ENCODE data around the gene RNU2-1. TPM values are rescaled to one million over a fixed set of nuclear protein-coding genes. Genes with fewer than 3 reads are reported as not detected.

RNU2-1 gene
- total and polyA plus RNA-seq, 2 experiments from 2014 or later = not detected

GRCh38 chr17:43216369-43216761 is 17.4 kb downstream of the RNU2-1 start:
- Histone ChIP-seq H4K20me1 (ENCODE audit: insufficient read depth, poor library complexity, severe bottlenecking) (no peaks in the 10 kb centered on the region), H3K79me2 (peaks cover 4% of the 10 kb centered on the region), H3K9me2 (replicated peaks; ENCODE audit: insufficient read depth) (no peaks in the 10 kb centered on the region), H2AFZ (no peak overlapping the region), H3K9me3 (ENCODE audit: low read depth) (no peaks in the 10 kb centered on the region), H3K4me3 (no peak overlapping the region), H3K4me2 (no peak overlapping the region), H3K4me1 (ENCODE audit: insufficient read depth) (peaks cover 22% of the 10 kb centered on the region), H3K27ac (peak overlapping the region; percentile 64), H3K27me3 (no peaks in the 10 kb centered on the region), H3K36me3 (replicated peaks; ENCODE audit: insufficient read depth, low read depth) (no peaks in the 10 kb centered on the region)
- TF ChIP-seq EZH2 (IDR thresholded peaks at IDR 0.05; ENCODE audit: borderline replicate concordance) = no peak
- TF ChIP-seq, protein P1, sequence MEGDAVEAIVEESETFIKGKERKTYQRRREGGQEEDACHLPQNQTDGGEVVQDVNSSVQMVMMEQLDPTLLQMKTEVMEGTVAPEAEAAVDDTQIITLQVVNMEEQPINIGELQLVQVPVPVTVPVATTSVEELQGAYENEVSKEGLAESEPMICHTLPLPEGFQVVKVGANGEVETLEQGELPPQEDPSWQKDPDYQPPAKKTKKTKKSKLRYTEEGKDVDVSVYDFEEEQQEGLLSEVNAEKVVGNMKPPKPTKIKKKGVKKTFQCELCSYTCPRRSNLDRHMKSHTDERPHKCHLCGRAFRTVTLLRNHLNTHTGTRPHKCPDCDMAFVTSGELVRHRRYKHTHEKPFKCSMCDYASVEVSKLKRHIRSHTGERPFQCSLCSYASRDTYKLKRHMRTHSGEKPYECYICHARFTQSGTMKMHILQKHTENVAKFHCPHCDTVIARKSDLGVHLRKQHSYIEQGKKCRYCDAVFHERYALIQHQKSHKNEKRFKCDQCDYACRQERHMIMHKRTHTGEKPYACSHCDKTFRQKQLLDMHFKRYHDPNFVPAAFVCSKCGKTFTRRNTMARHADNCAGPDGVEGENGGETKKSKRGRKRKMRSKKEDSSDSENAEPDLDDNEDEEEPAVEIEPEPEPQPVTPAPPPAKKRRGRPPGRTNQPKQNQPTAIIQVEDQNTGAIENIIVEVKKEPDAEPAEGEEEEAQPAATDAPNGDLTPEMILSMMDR (IDR thresholded peaks at IDR 0.05; ENCODE audit: poor library complexity) = no peak
- no peak for TF ChIP-seq EZH2phosphoT487 (IDR thresholded peaks at IDR 0.05; ENCODE audit: low read depth, severe bottlenecking, unreplicated experiment)
- 93% methylated on average over 4 of the region's 4 CpGs for WGBS (ENCODE audit: low lambda C conversion rate, missing lambda C conversion rate)
- no peak for DNase-seq (ENCODE audit: low spot score)

DNA sequence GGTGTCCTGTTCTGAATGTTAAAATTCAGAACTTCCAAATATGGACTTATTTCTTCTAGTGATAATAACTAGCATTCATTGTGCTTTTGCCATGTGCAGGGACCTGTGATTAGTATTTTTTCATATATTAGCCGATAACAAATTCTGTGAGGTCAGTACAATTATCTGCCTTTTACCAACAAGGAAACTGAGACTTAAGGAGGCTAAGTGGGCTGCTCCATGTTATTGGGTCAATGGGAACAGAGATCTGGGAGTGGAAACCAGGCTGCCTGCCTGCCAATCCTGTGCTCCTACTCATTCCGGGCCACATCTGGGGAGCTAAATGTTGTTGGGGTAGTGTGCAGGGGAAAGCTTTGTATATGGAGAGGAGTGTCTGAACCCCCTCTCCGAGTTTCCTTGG is 18.4 kb downstream of the RNU2-1 start:
- no peak for TF ChIP-seq EZH2 (IDR thresholded peaks at IDR 0.05; ENCODE audit: borderline replicate concordance)
- TF ChIP-seq EZH2phosphoT487 (IDR thresholded peaks at IDR 0.05; ENCODE audit: low read depth, severe bottlenecking, unreplicated experiment) = no peak
- TF ChIP-seq, protein P1 (IDR thresholded peaks at IDR 0.05; ENCODE audit: poor library complexity) = no peak
- DNase-seq (ENCODE audit: low spot score) = no peak
- 94% methylated on average over 3 of the region's 3 CpGs for WGBS (ENCODE audit: low lambda C conversion rate, missing lambda C conversion rate)
- H3K36me3 ChIP-seq (replicated peaks; ENCODE audit: insufficient read depth, low read depth) = no peaks in the 10 kb centered on the region
- H3K79me2 ChIP-seq = peaks cover 4% of the 10 kb centered on the region
- H3K9me2 ChIP-seq (replicated peaks; ENCODE audit: insufficient read depth) = no peaks in the 10 kb centered on the region
- H3K4me1 ChIP-seq (ENCODE audit: insufficient read depth) = peaks cover 32% of the 10 kb centered on the region
- no peak overlapping the region for H3K4me2 ChIP-seq
- peak overlapping the region; percentile 64 for H3K27ac ChIP-seq
- no peaks in the 10 kb centered on the region for H4K20me1 ChIP-seq (ENCODE audit: insufficient read depth, poor library complexity, severe bottlenecking)
- H3K9me3 ChIP-seq (ENCODE audit: low read depth) = no peaks in the 10 kb centered on the region
- H3K27me3 ChIP-seq = no peaks in the 10 kb centered on the region
- H3K4me3 ChIP-seq = no peak overlapping the region
- H2AFZ ChIP-seq = no peak overlapping the region

DNA sequence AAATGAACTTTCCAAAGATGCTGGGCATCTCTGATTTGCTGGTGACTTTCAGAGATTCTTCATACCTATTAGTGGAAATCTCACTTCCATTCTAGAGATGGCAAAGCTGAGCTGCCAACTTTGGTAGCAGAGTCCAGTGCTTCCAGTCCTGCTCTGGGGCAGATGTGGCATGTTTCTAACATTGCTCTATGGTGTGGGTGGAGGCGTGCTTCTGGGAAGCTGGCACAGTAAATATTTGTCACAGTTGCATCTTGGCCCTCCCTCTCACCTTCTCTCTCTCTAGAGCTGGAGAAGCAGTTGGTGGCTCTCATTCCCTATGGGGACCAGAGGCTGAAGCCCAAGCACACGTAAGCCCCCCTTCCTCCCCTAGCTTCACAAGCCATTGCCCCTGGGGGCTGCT is 20.2 kb downstream of the RNU2-1 start:
- 88% methylated on average over 2 of the region's 2 CpGs for WGBS (ENCODE audit: low lambda C conversion rate, missing lambda C conversion rate)
- H3K4me3 ChIP-seq = no peak overlapping the region
- no peaks in the 10 kb centered on the region for H3K9me2 ChIP-seq (replicated peaks; ENCODE audit: insufficient read depth)
- peak overlapping the region; percentile 93 for H3K4me2 ChIP-seq
- TF ChIP-seq EZH2 (IDR thresholded peaks at IDR 0.05; ENCODE audit: borderline replicate concordance) (no peak), EZH2phosphoT487 (IDR thresholded peaks at IDR 0.05; ENCODE audit: low read depth, severe bottlenecking, unreplicated experiment) (no peak)
- TF ChIP-seq, protein P1 (IDR thresholded peaks at IDR 0.05; ENCODE audit: poor library complexity) = no peak
- no peaks in the 10 kb centered on the region for H4K20me1 ChIP-seq (ENCODE audit: insufficient read depth, poor library complexity, severe bottlenecking)
- H2AFZ ChIP-seq = no peak overlapping the region
- peaks cover 4% of the 10 kb centered on the region for H3K79me2 ChIP-seq
- H3K27ac ChIP-seq = no peak overlapping the region
- H3K36me3 ChIP-seq (replicated peaks; ENCODE audit: insufficient read depth, low read depth) = no peaks in the 10 kb centered on the region
- H3K27me3 ChIP-seq = no peaks in the 10 kb centered on the region
- H3K9me3 ChIP-seq (ENCODE audit: low read depth) = no peaks in the 10 kb centered on the region
- H3K4me1 ChIP-seq (ENCODE audit: insufficient read depth) = peaks cover 34% of the 10 kb centered on the region
- no peak for DNase-seq (ENCODE audit: low spot score)

All from hepatocyte (in vitro differentiated cells).